Thyroid gland (tissue), 4 donors: ENCODE data around the gene CD207.

Source experiments
- POLR2A ChIP-seq, 2 donors: fragments of 450-650 bp; IDR thresholded peaks; one replicate each; pipeline ENCODE4 v1.6.1; 2017; ENCODE audit warnings: antibody characterized with exemption in 2 of 2, mild to moderate bottlenecking in 2 of 2, moderate library complexity in 1 of 2
- TF ChIP-seq, protein P1 (sequence below), 6 experiments: fragments of 200-600 bp in 3 of 6; fragments of 450-650 bp in 3 of 6; sonication (generic) in 3 of 6; IDR thresholded peaks; one replicate each; pipeline ENCODE4 v1.5.1; 2016 to 2019; ENCODE audit warnings: antibody characterized with exemption in 6 of 6, mild to moderate bottlenecking in 2 of 6, inconsistent platforms in 1 of 6, moderate library complexity in 1 of 6

- TF ChIP-seq, protein P1, sequence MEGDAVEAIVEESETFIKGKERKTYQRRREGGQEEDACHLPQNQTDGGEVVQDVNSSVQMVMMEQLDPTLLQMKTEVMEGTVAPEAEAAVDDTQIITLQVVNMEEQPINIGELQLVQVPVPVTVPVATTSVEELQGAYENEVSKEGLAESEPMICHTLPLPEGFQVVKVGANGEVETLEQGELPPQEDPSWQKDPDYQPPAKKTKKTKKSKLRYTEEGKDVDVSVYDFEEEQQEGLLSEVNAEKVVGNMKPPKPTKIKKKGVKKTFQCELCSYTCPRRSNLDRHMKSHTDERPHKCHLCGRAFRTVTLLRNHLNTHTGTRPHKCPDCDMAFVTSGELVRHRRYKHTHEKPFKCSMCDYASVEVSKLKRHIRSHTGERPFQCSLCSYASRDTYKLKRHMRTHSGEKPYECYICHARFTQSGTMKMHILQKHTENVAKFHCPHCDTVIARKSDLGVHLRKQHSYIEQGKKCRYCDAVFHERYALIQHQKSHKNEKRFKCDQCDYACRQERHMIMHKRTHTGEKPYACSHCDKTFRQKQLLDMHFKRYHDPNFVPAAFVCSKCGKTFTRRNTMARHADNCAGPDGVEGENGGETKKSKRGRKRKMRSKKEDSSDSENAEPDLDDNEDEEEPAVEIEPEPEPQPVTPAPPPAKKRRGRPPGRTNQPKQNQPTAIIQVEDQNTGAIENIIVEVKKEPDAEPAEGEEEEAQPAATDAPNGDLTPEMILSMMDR (IDR thresholded peaks at IDR 0.05) = no peak
- no peak for TF ChIP-seq POLR2A (IDR thresholded peaks at IDR 0.05)
Measured at GRCh38 chr2:70828115-70828514, 7.5 kb downstream of the CD207 start.
